B cell (primary cell): ENCODE measurements around the gene OGDH. TPM values are rescaled to one million over a fixed set of nuclear protein-coding genes. Genes with fewer than 3 reads are reported as not detected.

Source experiments
- ATAC-seq: fragments of 200-7000 bp; cut with Tn5 transposase; one replicate; pipeline ENCODE4 v1.10.0; 2021; ENCODE audit warnings: low read depth, mild to moderate bottlenecking, moderate number of reproducible peaks, moderate library complexity
- CTCF ChIA-PET: fragments of 350-600 bp; sonication (Branson Sonifier 250); formaldehyde crosslinking; loops from one replicate; lab custom pipeline; 2021; ENCODE audit warnings: antibody characterized with exemption, inconsistent platforms; lab: Charles Lee
- POLR2A ChIA-PET: fragments of 350-600 bp; sonication (Branson Sonifier 250); formaldehyde crosslinking; loops from one replicate; lab custom pipeline; 2021; ENCODE audit warnings: antibody characterized with exemption; lab: Charles Lee
- DNase-seq: peaks from one replicate; pipeline ENCODE4 v3.0.0; 2013
- H2AFZ ChIP-seq: 2 replicates; pipeline ENCODE4 v1.6.1; 2012; ENCODE audit warnings: mild to moderate bottlenecking, low read depth, low read length; ENCODE audit not compliant: insufficient read depth, poor library complexity, severe bottlenecking
- H3K27ac ChIP-seq, 2 donors: 1 replicate in 1 of 2; 2 replicates in 1 of 2; pipeline ENCODE4 v1.5.1; 2012 to 2013; ENCODE audit warnings: low read length in 2 of 2, mild to moderate bottlenecking in 2 of 2, moderate library complexity in 1 of 2
- H3K27me3 ChIP-seq, 4 experiments: fragments of 200-600 bp in 1 of 4; sonication (generic) in 1 of 4; replicated peaks in 1 of 4; 1 replicate in 2 of 4; 2 replicates in 2 of 4; pipeline versions ENCODE4 v1.6.1 to v1.7.0; 2013 to 2016; ENCODE audit warnings: low read length in 3 of 4, mild to moderate bottlenecking in 2 of 4, mixed read lengths in 1 of 4, moderate library complexity in 1 of 4; ENCODE audit not compliant: insufficient read depth in 4 of 4, control insufficient read depth in 3 of 4; ENCODE audit errors: control extremely low read depth in 1 of 4
- H3K36me3 ChIP-seq, 2 experiments: replicated peaks in 1 of 2; 1 replicate in 1 of 2; 2 replicates in 1 of 2; pipeline versions ENCODE4 v1.6.1 to v1.7.1; 2013; ENCODE audit warnings: low read length in 1 of 2; ENCODE audit not compliant: insufficient read depth in 2 of 2, control insufficient read depth in 1 of 2; ENCODE audit errors: control extremely low read depth in 1 of 2, extremely low read depth in 1 of 2
- H3K4me1 ChIP-seq, 2 donors: fragments of 200-600 bp in 1 of 2; sonication (generic) in 1 of 2; 1 replicate in 1 of 2; 2 replicates in 1 of 2; pipeline versions ENCODE4 v1.5.1 to v1.6.1; 2013 to 2017; ENCODE audit warnings: low read length in 2 of 2; ENCODE audit not compliant: control insufficient read depth in 2 of 2, insufficient read depth in 2 of 2
- H3K4me2 ChIP-seq: replicated peaks from 2 replicates; pipeline ENCODE3; 2012; ENCODE audit warnings: mild to moderate bottlenecking, low read depth, low read length; ENCODE audit not compliant: poor library complexity, severe bottlenecking
- H3K4me3 ChIP-seq, 5 experiments: fragments of 200-600 bp in 1 of 5; sonication (generic) in 1 of 5; 1 replicate in 3 of 5; 2 replicates in 2 of 5; pipeline versions ENCODE4 v1.5.1 to v1.7.0; 2011 to 2016; ENCODE audit warnings: low read length in 4 of 5, mild to moderate bottlenecking in 4 of 5, low read depth in 2 of 5, control low read depth in 1 of 5, moderate library complexity in 1 of 5; ENCODE audit not compliant: insufficient read depth in 1 of 5; ENCODE audit errors: control extremely low read depth in 1 of 5, extremely low read depth in 1 of 5
- H3K79me2 ChIP-seq: fragments of 200-600 bp; sonication (generic); one replicate; pipeline ENCODE4 v1.6.0; 2016; ENCODE audit warnings: low read length; ENCODE audit not compliant: control insufficient read depth, insufficient read depth
- H3K9ac ChIP-seq: fragments of 200-600 bp; sonication (generic); 2 replicates; pipeline ENCODE4 v1.6.1; 2017; ENCODE audit warnings: mild to moderate bottlenecking, low read length, moderate library complexity
- H3K9me3 ChIP-seq, 3 donors: one replicate each; pipeline versions ENCODE4 v1.6.1 to v1.7.1; 2013; ENCODE audit warnings: low read length in 2 of 3; ENCODE audit not compliant: control insufficient read depth in 2 of 3, insufficient read depth in 1 of 3; ENCODE audit errors: control extremely low read depth in 1 of 3
- H4K20me1 ChIP-seq: 2 replicates; pipeline ENCODE4 v1.6.0; 2012; ENCODE audit warnings: mild to moderate bottlenecking, low read length; ENCODE audit not compliant: insufficient read depth, control insufficient read depth, poor library complexity, severe bottlenecking
- H3K27ac Mint-ChIP-seq: one replicate; pipeline ENCODE4 v1.8.0; 2021; ENCODE audit warnings: mixed read lengths
- H3K27me3 Mint-ChIP-seq: one replicate; pipeline ENCODE4 v1.8.0; 2021; ENCODE audit warnings: mixed read lengths
- H3K4me1 Mint-ChIP-seq: one replicate; pipeline ENCODE4 v1.8.0; 2021; ENCODE audit warnings: mixed read lengths
- H3K4me3 Mint-ChIP-seq: one replicate; pipeline ENCODE4 v1.8.0; 2021; ENCODE audit warnings: mixed read lengths
- H3K9me3 Mint-ChIP-seq: one replicate; pipeline ENCODE4 v1.8.0; 2022; ENCODE audit warnings: mixed read lengths; ENCODE audit not compliant: insufficient read depth
- EZH2 ChIP-seq: IDR thresholded peaks from 2 replicates; pipeline ENCODE4 v1.6.1; 2012; ENCODE audit warnings: borderline replicate concordance, low read depth, mild to moderate bottlenecking, moderate library complexity, low read length; ENCODE audit not compliant: insufficient read depth, poor library complexity, severe bottlenecking
- WGBS: methylation state at CpG from one replicate; pipeline ENCODE4 v1.1.5; 2013; ENCODE audit warnings: missing lambda C conversion rate; ENCODE audit not compliant: insufficient coverage; 5-methylcytosine and 5-hydroxymethylcytosine counted together
- intact Hi-C: fragments of 100-400 bp; cut with micrococcal nuclease; formaldehyde crosslinking; loops from one replicate; pipeline ENCODE4 v1.10.0; 2022
- polyA plus RNA-seq: library from polyadenylated mRNA; depleted of rRNA; stranded (reverse); fragments of >200 nt; gene quantifications from 2 replicates; pipeline ENCODE4 v1.2.3, GENCODE V29; 2012
- total RNA-seq, 2 donors: library from RNA; stranded (reverse); fragments of 120-200 nt in 1 of 2; gene quantifications; 1 replicate in 1 of 2; 2 replicates in 1 of 2; pipeline versions ENCODE4 v1.2.3 to v1.2.4, GENCODE V29; 2013 to 2022
- TF ChIP-seq, protein P1 (sequence below): fragments of 200-600 bp; IDR thresholded peaks from one replicate; pipeline ENCODE4 v1.8.0; 2022; ENCODE audit warnings: antibody characterized with exemption, mild to moderate bottlenecking

OGDH gene
- total and polyA plus RNA-seq, 2 donors (not counting 1 experiment from before 2014, with no cell fraction given), result 42.6 to 80.2 TPM

GRCh38 chr7:44716205-44716604 lies 109.8 kb downstream of the OGDH start:
- Histone ChIP-seq H3K4me3 (no peak overlapping the region), H3K27ac (no peak overlapping the region), H3K9ac (no peak overlapping the region), H3K79me2 (no peaks in the 10 kb centered on the region), H2AFZ (no peak overlapping the region), H4K20me1 (no peaks in the 10 kb centered on the region), H3K9me3 (peaks cover 0 to 10% (median 7%) of the 10 kb centered on the region in 3 donors), H3K36me3 (no peaks in the 10 kb centered on the region), H3K27me3 (no peaks in the 10 kb centered on the region), H3K4me2 (no peak overlapping the region), H3K4me1 (no peaks in the 10 kb centered on the region)
- intact Hi-C loops, result no loop called here
- ChIA-PET POLR2A (no interaction called here), CTCF (no interaction called here)
- no peaks in the 10 kb centered on the region for H3K27me3 Mint-ChIP-seq
- H3K9me3 Mint-ChIP-seq, result no peaks in the 10 kb centered on the region
- no peaks in the 10 kb centered on the region for H3K4me1 Mint-ChIP-seq
- WGBS, result 100% methylated on average over 1 of the region's 3 CpGs
- DNase-seq (no peak), ATAC-seq (no peak)
- no peak overlapping the region for H3K4me3 Mint-ChIP-seq
- TF ChIP-seq, protein P1, sequence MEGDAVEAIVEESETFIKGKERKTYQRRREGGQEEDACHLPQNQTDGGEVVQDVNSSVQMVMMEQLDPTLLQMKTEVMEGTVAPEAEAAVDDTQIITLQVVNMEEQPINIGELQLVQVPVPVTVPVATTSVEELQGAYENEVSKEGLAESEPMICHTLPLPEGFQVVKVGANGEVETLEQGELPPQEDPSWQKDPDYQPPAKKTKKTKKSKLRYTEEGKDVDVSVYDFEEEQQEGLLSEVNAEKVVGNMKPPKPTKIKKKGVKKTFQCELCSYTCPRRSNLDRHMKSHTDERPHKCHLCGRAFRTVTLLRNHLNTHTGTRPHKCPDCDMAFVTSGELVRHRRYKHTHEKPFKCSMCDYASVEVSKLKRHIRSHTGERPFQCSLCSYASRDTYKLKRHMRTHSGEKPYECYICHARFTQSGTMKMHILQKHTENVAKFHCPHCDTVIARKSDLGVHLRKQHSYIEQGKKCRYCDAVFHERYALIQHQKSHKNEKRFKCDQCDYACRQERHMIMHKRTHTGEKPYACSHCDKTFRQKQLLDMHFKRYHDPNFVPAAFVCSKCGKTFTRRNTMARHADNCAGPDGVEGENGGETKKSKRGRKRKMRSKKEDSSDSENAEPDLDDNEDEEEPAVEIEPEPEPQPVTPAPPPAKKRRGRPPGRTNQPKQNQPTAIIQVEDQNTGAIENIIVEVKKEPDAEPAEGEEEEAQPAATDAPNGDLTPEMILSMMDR, result no peak
- H3K27ac Mint-ChIP-seq, result no peak overlapping the region

GRCh38 chr7:44720301-44720700 lies 113.9 kb downstream of the OGDH start:
- no peak for DNase-seq
- 100% methylated on average over 4 of the region's 4 CpGs for WGBS
- H3K36me3 ChIP-seq, result no peaks in the 10 kb centered on the region
- no peak for TF ChIP-seq EZH2
- TF ChIP-seq, protein P1, result no peak
- Mint-ChIP-seq H3K9me3 (no peaks in the 10 kb centered on the region), H3K27ac (no peak overlapping the region), H3K4me3 (no peak overlapping the region), H3K4me1 (no peaks in the 10 kb centered on the region), H3K27me3 (no peaks in the 10 kb centered on the region)
- intact Hi-C loops, result no loop called here
- CTCF ChIA-PET, result no interaction called here
- H3K79me2 ChIP-seq, result no peaks in the 10 kb centered on the region
- H3K9ac ChIP-seq, result no peak overlapping the region
- no peak overlapping the region for H3K27ac ChIP-seq
- no peaks in the 10 kb centered on the region for H3K27me3 ChIP-seq
- peaks cover 0 to 16% (median 7%) of the 10 kb centered on the region in 3 donors for H3K9me3 ChIP-seq
- H4K20me1 ChIP-seq, result no peaks in the 10 kb centered on the region
- no peak overlapping the region for H3K4me2 ChIP-seq
- no peak overlapping the region for H3K4me3 ChIP-seq
- no peak for ATAC-seq
- no peaks in the 10 kb centered on the region for H3K4me1 ChIP-seq
- no peak overlapping the region for H2AFZ ChIP-seq
- POLR2A ChIA-PET, result no interaction called here
